Left ventricle myocardium inferior (tissue), 1 donor: ENCODE data around the gene MECP2. TPM values are rescaled to one million over a fixed set of nuclear protein-coding genes. Genes with fewer than 3 reads are reported as not detected.
A peak's percentile ranks its signal among the peaks of the same experiment; 100 is the strongest.

ENCODE experiments used
- DNase-seq: peaks from one replicate; pipeline ENCODE4 v3.0.0-alpha.2; 2020
- H3K27ac ChIP-seq: fragments of 200-600 bp; replicated peaks from 2 replicates; pipeline ENCODE4 v1.8.0; 2021
- H3K27me3 ChIP-seq: fragments of 200-600 bp; 2 replicates; pipeline ENCODE4 v1.8.0; 2021; ENCODE audit warnings: low read depth
- H3K36me3 ChIP-seq: fragments of 200-600 bp; 2 replicates; pipeline ENCODE4 v1.8.0; 2021
- H3K4me1 ChIP-seq: fragments of 200-600 bp; 2 replicates; pipeline ENCODE4 v1.8.0; 2021
- H3K4me3 ChIP-seq: fragments of 200-600 bp; 2 replicates; pipeline ENCODE4 v1.8.0; 2021; ENCODE audit warnings: mild to moderate bottlenecking, moderate library complexity
- H3K9me3 ChIP-seq: fragments of 200-600 bp; replicated peaks from 2 replicates; pipeline ENCODE4 v1.8.0; 2021
- CTCF ChIP-seq: fragments of 200-600 bp; IDR thresholded peaks from 2 replicates; pipeline ENCODE4 v1.8.0; 2021; ENCODE audit warnings: antibody characterized with exemption, mild to moderate bottlenecking, borderline replicate concordance
- intact Hi-C: fragments of 100-400 bp; cut with micrococcal nuclease; formaldehyde crosslinking; loops from one replicate; pipeline ENCODE4 v1.11.0; 2022
- total RNA-seq: library from RNA; stranded (reverse); fragmentation: NEBNext Ultra II Directional; extraction: Animal tissue kit (Norgen Biotek cat#: 25700); gene quantifications from one replicate; pipeline ENCODE4 v1.2.1, GENCODE V29; 2021
- donor health status: DM: no; HTN: yes; CAD: no; lungs with severe emphysema.

Gene MECP2
- total RNA-seq, 1 donor from 2014 or later = 28.3 TPM

DNA sequence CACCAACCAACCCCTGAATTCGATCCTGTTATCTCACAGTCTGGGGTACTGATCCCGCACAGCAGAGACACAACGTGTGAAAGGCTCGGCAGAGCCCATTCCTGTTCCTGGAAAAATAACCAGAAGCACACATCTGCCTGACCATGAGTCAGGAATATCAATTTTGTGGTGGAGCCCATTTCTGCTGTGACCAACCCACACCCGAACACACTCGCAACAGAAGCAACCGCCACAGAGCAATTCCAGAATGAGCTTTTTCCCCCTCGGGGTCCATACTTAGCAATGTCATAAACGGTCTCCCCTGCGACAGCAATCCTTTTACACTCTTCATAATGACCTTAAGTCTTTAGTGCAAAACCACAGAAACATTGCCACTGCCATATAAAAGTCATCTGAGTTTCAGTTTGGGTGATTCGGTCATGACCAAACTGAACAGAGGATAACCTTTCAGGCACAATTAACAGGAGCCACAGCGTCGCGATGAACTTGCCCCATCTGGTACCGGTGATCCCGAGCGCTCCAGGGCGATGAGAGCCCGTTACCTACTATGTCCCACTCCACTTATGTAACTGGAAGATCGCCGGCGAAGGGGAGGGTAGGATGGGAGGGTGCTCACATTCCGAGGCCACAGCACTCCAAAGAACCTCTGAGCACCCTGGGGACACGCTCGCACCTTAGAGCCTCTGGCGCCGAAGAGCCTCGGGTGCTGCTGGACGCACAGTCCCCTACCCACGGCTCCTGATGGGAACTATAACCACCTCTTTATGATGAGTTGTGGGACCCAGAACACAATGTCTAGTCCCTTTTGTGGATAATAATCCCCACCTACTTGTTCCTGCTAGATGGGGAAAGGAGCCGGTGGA lies 1.1 kb downstream of the MECP2 start:
- Histone ChIP-seq H3K27me3 (no peaks in the 10 kb centered on the region), H3K4me3 (peak overlapping the region; percentile 79), H3K4me1 (peaks cover 55% of the 10 kb centered on the region), H3K9me3 (no peaks in the 10 kb centered on the region), H3K36me3 (no peaks in the 10 kb centered on the region), H3K27ac (peak overlapping the region; percentile 97)
- peak; percentile 39 for DNase-seq
- intact Hi-C loops = no loop called here
- no peak for TF ChIP-seq CTCF

- H3K4me3 ChIP-seq = peak overlapping the region; percentile 79
- H3K27me3 ChIP-seq = no peaks in the 10 kb centered on the region
- DNase-seq = no peak
- no peak for TF ChIP-seq CTCF
- no peaks in the 10 kb centered on the region for H3K9me3 ChIP-seq
- peaks cover 70% of the 10 kb centered on the region for H3K4me1 ChIP-seq
- H3K36me3 ChIP-seq = no peaks in the 10 kb centered on the region
- H3K27ac ChIP-seq = peak overlapping the region; percentile 33
- intact Hi-C loops = no loop called here
These were observed 2.7 kb downstream of the MECP2 start for GRCh38 chrX:154094833-154095232.

- H3K27me3 ChIP-seq = no peaks in the 10 kb centered on the region
- no peak overlapping the region for H3K27ac ChIP-seq
- no peaks in the 10 kb centered on the region for H3K9me3 ChIP-seq
- peak overlapping the region; percentile 79 for H3K4me3 ChIP-seq
- intact Hi-C loops = no loop called here
- no peaks in the 10 kb centered on the region for H3K36me3 ChIP-seq
- no peak for DNase-seq
- no peak for TF ChIP-seq CTCF
- H3K4me1 ChIP-seq = peaks cover 70% of the 10 kb centered on the region
These were observed 3.6 kb downstream of the MECP2 start for GRCh38 chrX:154093965-154094364.

GRCh38 chrX:154092371-154092770 lies 5.1 kb downstream of the MECP2 start:
- H3K4me3 ChIP-seq = no peak overlapping the region
- peak overlapping the region; percentile 55 for H3K27ac ChIP-seq
- no peak for TF ChIP-seq CTCF
- intact Hi-C loops = no loop called here
- peaks cover 72% of the 10 kb centered on the region for H3K4me1 ChIP-seq
- H3K27me3 ChIP-seq = no peaks in the 10 kb centered on the region
- H3K9me3 ChIP-seq = no peaks in the 10 kb centered on the region
- no peak for DNase-seq
- no peaks in the 10 kb centered on the region for H3K36me3 ChIP-seq

- Histone ChIP-seq H3K27ac (peak overlapping the region; percentile 55), H3K9me3 (no peaks in the 10 kb centered on the region), H3K36me3 (no peaks in the 10 kb centered on the region), H3K4me3 (no peak overlapping the region), H3K4me1 (peaks cover 79% of the 10 kb centered on the region), H3K27me3 (no peaks in the 10 kb centered on the region)
- no peak for TF ChIP-seq CTCF
- no peak for DNase-seq
- intact Hi-C loops = no loop called here
These were observed 5.8 kb downstream of the MECP2 start for GRCh38 chrX:154091678-154092077.
